ENCODE results near the gene DLGAP3. TPM values are rescaled to one million over a fixed set of nuclear protein-coding genes. Genes with fewer than 3 reads are reported as not detected.

DLGAP3 gene
- total and polyA plus RNA-seq, 2 of the 13 experiments (the other 11 are each of a cell fraction or from before 2014, with no cell fraction given): 0.03 to 0.04 TPM

GRCh38 chr1:34825455-34826091, 103.9 kb downstream of the DLGAP3 start (continued):
- TF ChIP-seq SP4 (CRISPR knock-in tag; IDR thresholded peaks at IDR 0.05) (no peak), ZNF44 (CRISPR knock-in tag; IDR thresholded peaks at IDR 0.05) (no peak), NFIC (IDR thresholded peaks at IDR 0.05; ENCODE audit: low read length) (no peak), SRF (IDR thresholded peaks at IDR 0.05; ENCODE audit: low read depth, low read length) (no peak), ZMYM2 (CRISPR knock-in tag; IDR thresholded peaks at IDR 0.05) (no peak), ZNF331 (CRISPR knock-in tag; IDR thresholded peaks at IDR 0.05) (peak; percentile 77), ZFY (CRISPR knock-in tag; IDR thresholded peaks at IDR 0.05) (no peak; the same call in 1 of the 2 replicates), ZNF546 (CRISPR knock-in tag; conservative IDR thresholded peaks at IDR 0.05) (no peak), CHD4 (IDR thresholded peaks at IDR 0.05; ENCODE audit: borderline replicate concordance, low read length) (no peak), TFE3 (CRISPR knock-in tag; IDR thresholded peaks at IDR 0.05) (no peak), AKNA (CRISPR knock-in tag; IDR thresholded peaks at IDR 0.05; ENCODE audit: borderline replicate concordance) (no peak), ZBTB25 (CRISPR knock-in tag; IDR thresholded peaks at IDR 0.05) (no peak), HDAC1 (CRISPR knock-in tag; IDR thresholded peaks at IDR 0.05) (peak; percentile 76), ZNF343 (CRISPR knock-in tag; IDR thresholded peaks at IDR 0.05) (no peak), ZNF556 (CRISPR knock-in tag; IDR thresholded peaks at IDR 0.05; ENCODE audit: borderline replicate concordance) (peak; percentile 46; the same call in 1 of the 2 replicates), REL (CRISPR knock-in tag; conservative IDR thresholded peaks at IDR 0.05) (no peak), RXRA (CRISPR knock-in tag; IDR thresholded peaks at IDR 0.05) (0 out of 2 replicates have a peak, but pooled peaks have one; percentile 33), TRAFD1 (CRISPR knock-in tag; IDR thresholded peaks at IDR 0.05; ENCODE audit: borderline replicate concordance) (peak; percentile 46; the same call in 1 of the 2 replicates), ZNF513 (CRISPR knock-in tag; conservative IDR thresholded peaks at IDR 0.05) (no peak)

Data from HepG2 (cell line).